GM21447 (cell line): Measurements from ENCODE around the gene CYP17A1.
"Not testable (repeated sequence)": the region's sequence is repeated elsewhere in the genome, so short reads cannot be mapped to it uniquely, and the experiment has no call there.

Experiments used
- ATAC-seq: cut with Tn5 transposase; IDR thresholded peaks from one replicate; pipeline ENCODE4 v1.9.1; 2021; ENCODE audit not compliant: unreplicated experiment

CYP17A1 gene

DNA sequence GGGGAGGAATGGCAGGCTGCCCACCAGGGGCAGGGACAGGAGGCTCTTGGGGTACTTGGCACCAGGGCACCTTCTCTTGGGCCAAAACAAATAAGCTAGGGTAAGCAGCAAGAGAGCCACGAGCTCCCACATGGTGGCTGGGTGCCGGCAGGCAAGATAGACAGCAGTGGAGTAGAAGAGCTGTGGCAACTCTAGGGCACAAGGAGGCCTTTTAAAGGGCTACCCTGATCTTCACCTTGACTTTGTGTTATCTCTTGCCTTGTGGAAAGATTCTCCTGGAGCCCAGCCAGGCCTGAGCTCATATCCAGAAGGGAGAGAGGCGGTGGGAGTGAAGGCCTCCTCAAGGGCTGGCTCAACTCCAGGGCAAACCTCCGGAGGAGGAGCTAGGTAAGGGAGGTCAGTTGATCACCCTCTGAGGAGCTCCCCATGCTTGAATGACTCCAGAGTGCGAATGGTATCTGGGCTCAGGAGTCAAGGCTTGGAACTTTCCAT is at the start of gene CYP17A1:
Gene CYP17A1 (minus strand): TSS at position 184 of the 492 bp plus-strand sequence. CDS start 52 bp downstream, at position 132.
- no peak for ATAC-seq

GRCh38 chr10:102880256-102880655 is 43.0 kb upstream of the CYP17A1 start:
- no peak for ATAC-seq

DNA sequence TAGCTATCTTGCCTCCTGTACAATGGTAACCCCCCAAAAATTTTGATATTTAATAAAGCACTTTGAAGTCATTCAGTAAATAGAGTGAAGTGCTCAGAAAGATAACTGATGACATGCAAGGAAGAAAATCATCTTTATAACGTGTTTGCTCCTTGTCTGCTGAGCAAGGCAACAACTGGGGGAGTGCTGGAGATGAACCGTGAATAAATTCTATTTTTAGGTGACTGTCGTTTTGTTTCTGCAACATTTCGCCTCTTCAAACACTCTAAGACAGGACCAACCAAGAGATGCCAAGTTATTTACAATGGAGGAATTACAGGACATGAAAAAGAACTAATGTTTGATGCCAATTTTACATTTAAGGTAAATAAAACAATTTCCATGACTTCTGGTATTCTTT is 41.4 kb upstream of the CYP17A1 start:
- ATAC-seq = no peak

DNA sequence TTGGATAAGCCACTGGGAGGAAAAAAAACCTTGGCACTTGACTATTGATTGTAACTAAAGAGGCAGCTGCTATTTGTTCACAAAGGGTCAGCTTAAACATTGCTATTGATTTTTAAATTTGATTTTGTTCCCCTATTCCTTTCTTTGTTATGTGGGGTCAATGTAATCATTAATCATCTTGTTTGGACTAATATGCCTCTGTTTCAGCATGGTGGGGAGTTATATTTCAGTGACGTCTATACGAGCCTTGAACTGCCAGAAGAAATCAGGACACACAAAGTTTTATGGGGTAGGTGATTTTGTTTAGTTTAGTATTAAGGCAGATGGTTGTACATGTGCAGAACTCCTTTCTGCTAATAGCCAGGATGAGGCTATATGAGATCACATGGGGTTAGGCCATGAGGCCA is 39.5 kb upstream of the CYP17A1 start:
- no peak for ATAC-seq

DNA sequence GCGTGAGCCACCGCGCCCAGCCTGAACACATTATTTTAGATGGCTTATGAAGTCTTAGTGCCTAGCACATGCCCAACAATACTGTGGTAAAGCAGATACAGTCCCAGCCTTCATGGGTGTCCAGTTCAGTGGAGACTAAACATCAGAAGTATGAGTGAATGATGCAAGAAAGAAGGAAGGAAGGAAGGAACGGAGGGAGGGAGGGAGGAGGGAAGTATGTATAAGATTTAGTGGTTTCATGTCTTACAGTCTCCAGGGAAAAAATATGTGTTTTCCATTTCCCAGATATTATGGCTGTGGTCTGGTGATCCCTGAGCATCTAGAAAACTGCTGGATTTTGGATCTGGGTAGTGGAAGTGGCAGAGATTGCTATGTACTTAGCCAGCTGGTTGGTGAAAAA is 35.0 kb upstream of the CYP17A1 start:
- ATAC-seq = no peak

DNA sequence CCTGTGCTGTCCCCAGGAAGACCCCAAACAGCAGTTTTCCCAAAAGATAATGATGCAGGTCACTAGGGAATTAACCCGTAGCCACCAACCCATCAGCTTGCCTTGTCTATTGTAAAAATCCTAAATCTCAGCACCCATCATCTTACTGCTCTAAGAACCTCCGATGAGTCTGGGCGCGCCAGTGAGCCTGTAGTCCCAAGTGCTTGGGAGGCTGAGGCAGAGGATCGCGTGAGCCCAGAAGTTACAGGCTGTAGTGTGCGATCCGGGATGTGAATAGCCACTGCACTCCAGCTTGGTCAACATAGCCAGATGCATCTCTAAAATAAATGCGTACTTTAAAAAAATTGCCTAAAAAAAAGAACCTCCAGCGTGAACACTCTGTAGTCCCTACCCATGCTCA is 33.0 kb upstream of the CYP17A1 start:
- no peak for ATAC-seq

GRCh38 chr10:102869258-102870198 is 32.3 kb upstream of the CYP17A1 start, which contains the start of gene AS3MT:
Gene AS3MT (plus strand): TSS chr10:102869470. CDS start chr10:102869593, 123 bp downstream.
- ATAC-seq = no peak

DNA sequence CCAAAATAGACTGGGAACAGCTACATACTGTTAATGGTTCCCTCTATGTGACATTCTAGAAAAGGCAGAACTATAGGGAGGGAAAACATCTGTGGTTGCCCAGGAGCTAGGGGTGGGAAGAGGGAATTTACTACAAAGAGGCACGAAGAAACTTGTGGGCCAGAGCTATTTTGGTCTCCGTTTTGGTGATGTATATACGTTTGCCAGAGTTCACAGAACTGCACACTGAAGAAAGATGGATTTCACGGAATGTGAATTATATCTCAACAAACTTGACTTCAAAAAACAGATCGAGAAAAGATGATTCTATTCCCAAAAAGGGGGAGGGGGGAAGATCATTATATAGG is 31.7 kb upstream of the CYP17A1 start:
- no peak for ATAC-seq

DNA sequence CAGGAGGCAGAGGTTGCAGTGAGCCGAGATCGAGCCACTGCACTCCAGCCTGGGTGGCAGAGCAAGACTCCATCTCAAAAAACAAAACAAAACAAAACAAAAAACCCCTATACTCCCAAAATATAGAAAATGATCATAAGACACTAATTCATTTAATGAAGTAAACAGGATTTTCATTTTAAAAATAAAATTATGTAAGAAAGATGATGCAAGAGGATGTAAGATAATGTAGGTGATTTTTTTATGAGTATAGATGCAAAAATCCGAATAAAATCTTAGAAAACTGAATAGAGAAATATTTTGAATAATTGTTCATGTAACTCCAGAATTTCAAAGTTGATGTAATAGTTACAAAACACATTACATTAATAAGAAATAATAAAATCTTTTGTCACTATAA is 28.4 kb upstream of the CYP17A1 start:
- no peak for ATAC-seq

DNA sequence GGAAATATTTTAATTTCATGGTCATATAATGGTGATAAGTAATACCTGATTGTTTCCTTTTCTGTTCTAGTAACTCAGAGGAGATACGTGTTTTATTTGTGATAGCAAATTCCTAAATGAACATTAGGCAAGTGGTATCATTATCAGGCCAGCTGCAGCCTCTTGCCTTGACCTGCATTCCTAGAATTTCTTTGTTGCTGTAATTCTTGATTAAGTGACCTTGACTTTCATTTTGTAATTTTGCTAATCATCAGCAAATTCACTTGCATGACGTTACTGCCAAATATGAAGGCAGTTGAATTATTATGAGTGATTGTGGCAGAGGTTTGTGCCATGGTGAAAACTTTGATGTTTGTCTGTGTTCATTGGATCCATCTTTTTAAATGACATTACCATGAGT is 26.4 kb upstream of the CYP17A1 start:
- no peak for ATAC-seq

- no peak for ATAC-seq
These were observed 22.7 kb upstream of the CYP17A1 start for GRCh38 chr10:102859911-102860310.

GRCh38 chr10:102856758-102857424 is 19.7 kb upstream of the CYP17A1 start:
- no peak for ATAC-seq

DNA sequence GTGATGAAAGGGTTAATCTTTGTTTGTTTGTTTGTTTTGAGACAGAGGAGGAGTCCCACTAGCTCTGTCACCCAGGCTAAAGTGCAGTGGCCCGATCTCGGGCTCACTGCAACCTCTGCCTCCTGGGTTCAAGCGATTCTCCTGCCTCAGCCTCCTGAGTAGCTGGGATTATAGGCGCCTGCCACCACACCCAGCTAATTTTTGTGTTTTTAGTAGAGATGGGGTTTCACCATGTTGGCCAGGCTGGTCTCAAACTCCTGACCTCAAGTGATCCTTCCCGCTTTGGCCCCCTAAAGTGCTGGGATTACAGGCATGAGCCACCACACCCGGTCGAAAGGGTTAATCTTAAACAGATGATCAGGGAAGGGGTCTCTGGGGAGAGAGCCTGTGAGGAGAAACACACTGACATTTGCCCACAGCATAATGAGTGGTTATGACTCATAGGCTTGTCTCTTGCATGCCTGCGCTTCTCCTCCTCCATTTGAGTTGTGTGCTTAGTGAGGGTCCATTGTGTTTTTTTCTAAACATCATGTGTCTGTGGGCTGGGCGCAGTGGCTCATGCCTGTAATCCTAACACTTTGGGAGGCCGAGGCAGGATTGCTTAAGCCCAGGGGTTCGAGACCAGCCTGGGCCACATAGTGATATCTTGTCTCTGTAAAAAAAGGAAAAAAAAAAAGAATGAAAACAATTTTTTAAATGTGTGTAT is 18.7 kb upstream of the CYP17A1 start:
- not testable (repeated sequence) for ATAC-seq

- not testable (repeated sequence) for ATAC-seq
These were observed 16.0 kb upstream of the CYP17A1 start for GRCh38 chr10:102853237-102853636.

- ATAC-seq = no peak
These were observed 12.9 kb upstream of the CYP17A1 start for GRCh38 chr10:102850025-102850518.

DNA sequence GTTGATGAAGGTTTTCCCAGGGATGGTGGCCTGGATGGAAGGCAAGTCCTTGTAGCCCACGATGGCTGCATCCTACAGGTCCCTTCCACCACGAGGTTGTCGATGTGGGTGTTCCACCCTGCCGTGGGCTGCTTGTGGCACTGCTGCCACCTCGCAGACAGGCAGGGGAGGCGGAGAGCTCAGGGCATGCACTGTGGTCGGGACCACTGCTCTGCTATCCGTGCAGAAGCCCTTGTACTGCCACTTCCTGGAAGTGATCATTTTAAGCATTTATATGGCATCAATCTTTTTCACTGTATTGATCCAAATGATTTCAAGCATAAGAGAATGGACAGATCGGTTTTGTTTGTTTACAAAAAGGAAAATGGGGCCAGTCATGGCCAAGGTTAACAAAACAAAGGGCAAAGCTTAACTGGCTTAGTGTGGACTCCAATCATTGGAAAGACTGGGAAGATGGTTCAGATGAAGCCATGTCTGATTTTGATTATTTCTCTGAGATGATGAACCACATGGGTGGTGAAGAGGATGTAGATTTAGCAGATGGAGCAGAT is 8.2 kb upstream of the CYP17A1 start:
- no peak for ATAC-seq

GRCh38 chr10:102844190-102844776 is 7.1 kb upstream of the CYP17A1 start:
- ATAC-seq = not testable (repeated sequence)

- not testable (repeated sequence) for ATAC-seq
These were observed 5.9 kb upstream of the CYP17A1 start for GRCh38 chr10:102843139-102843538.

DNA sequence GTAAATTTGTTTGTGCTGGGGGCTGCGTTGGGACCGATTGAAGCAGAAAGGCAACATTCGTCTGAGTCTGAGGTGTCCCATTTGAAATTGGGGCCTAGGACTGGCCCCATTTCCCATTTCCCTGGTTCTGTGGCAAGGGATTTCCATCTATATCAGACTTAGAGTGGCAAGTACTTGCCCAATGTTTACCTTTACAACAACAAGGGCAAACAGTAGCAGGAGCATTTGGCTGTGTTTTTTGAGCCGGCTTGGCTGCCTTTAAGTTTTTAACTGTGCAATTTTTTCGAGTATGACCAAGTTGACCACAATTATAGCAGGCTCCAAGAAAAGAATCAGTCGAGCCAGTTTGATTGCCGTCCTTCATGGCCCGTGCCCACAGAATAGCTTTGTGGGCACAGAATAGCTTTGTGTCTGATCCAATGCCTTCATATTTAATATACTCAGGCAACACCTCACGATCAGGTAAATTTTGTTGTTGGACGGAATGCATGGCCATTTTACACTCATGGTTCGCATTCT is 4.7 kb upstream of the CYP17A1 start:
- no peak for ATAC-seq

DNA sequence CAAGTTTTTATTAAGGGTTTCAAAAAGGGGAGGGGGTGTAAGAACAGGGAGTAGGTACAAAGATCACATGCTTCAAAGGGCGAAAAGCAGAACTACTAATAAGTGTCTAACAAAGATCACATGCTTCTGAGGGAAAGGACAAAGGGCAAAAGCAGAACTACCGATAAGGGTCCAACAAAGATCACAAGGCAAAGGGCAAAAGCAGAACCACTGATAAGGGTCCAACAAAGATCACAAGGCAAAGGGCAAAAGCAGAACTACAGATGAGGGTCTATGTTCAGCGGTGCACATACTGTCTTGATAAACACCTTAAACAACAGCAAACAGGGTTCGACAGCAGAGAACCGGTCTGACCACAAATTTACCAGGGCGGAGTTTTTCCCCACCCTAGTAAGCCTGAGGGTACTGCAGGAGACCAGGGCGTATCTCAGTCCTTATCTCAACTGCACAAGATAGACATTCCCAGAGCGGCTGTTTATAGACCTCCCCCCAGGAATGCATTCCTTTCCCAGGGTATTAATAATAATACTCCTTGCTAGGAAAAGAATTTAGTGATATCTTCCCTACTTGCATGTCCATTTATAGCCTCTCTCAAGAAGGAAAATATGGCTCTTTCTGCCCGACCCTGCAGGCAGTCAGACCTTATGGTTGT is 1.2 kb upstream of the CYP17A1 start:
- not testable (repeated sequence) for ATAC-seq
